DMS 273 treated with DMSO at 0.1 percent for 48 hours (cell line): Measurements from ENCODE around the gene EIF4H.
"Not testable (repeated sequence)": the region's sequence is repeated elsewhere in the genome, so short reads cannot be mapped to it uniquely, and the experiment has no call there.

Source experiments
- DNase-seq: peaks from one replicate; lab custom pipeline; 2025; lab: John Stamatoyannopoulos, UW

EIF4H gene

GRCh38 chr7:74175340-74175739 lies 1.2 kb downstream of the EIF4H start:
- no peak for DNase-seq

GRCh38 chr7:74176555-74176954 lies 2.4 kb downstream of the EIF4H start:
- DNase-seq: no peak

- no peak for DNase-seq
Measured at GRCh38 chr7:74178632-74179031, 4.5 kb downstream of the EIF4H start.

- no peak for DNase-seq
Measured at GRCh38 chr7:74179935-74180604, 5.9 kb downstream of the EIF4H start.

GRCh38 chr7:74180866-74181265 lies 6.7 kb downstream of the EIF4H start:
- DNase-seq: no peak

GRCh38 chr7:74181821-74182220 lies 7.7 kb downstream of the EIF4H start:
- DNase-seq: no peak

- no peak for DNase-seq
Measured at GRCh38 chr7:74182453-74183090, 8.4 kb downstream of the EIF4H start.

- no peak for DNase-seq
Measured at GRCh38 chr7:74183142-74183541, 9.0 kb downstream of the EIF4H start.

GRCh38 chr7:74183653-74184450 lies 9.7 kb downstream of the EIF4H start:
- DNase-seq: no peak

- DNase-seq: no peak
Measured at GRCh38 chr7:74185016-74185415, 10.9 kb downstream of the EIF4H start.

- DNase-seq: no peak
Measured at GRCh38 chr7:74185636-74186035, 11.5 kb downstream of the EIF4H start.

GRCh38 chr7:74187915-74188675 lies 13.9 kb downstream of the EIF4H start:
- DNase-seq: no peak

- DNase-seq: no peak
Measured at GRCh38 chr7:74190259-74190658, 16.1 kb downstream of the EIF4H start.

- no peak for DNase-seq
Measured at GRCh38 chr7:74191231-74191630, 17.1 kb downstream of the EIF4H start.

- no peak for DNase-seq
Measured at GRCh38 chr7:74193054-74193453, 18.9 kb downstream of the EIF4H start.

GRCh38 chr7:74193913-74194312 lies 19.8 kb downstream of the EIF4H start:
- no peak for DNase-seq

GRCh38 chr7:74194686-74195085 lies 20.5 kb downstream of the EIF4H start:
- DNase-seq: no peak

GRCh38 chr7:74195139-74195860 lies 21.1 kb downstream of the EIF4H start:
- not testable (repeated sequence) for DNase-seq

GRCh38 chr7:74195968-74196654 lies 22.0 kb downstream of the EIF4H start:
- DNase-seq: not testable (repeated sequence)

GRCh38 chr7:74197449-74198124 lies 23.4 kb downstream of the EIF4H start:
- no peak for DNase-seq
